ENCODE measurements around the gene ADAMTSL3. TPM values are rescaled to one million over a fixed set of nuclear protein-coding genes. Genes with fewer than 3 reads are reported as not detected.
A peak's percentile ranks its signal among the peaks of the same experiment; 100 is the strongest.

Gene ADAMTSL3
- total RNA-seq, 1 experiment from 2014 or later = 1.8 TPM

- peaks cover 3% of the 10 kb centered on the region for H3K27me3 Mint-ChIP-seq (ENCODE audit: low read depth)
- ChIA-PET CTCF (interaction anchor here (0.5 to 2.3 kb wide), 60 partner anchors 9 to 787 kb away, joined by 3 to 24 read pairs (median 4); partner anchors contain the start of gene ADAMTSL3), POLR2A (no interaction called here)
- no peak overlapping the region for H3K27ac Mint-ChIP-seq
- no peaks in the 10 kb centered on the region for H3K36me3 Mint-ChIP-seq
- H3K4me1 Mint-ChIP-seq = no peaks in the 10 kb centered on the region
- peak; percentile 87 for ATAC-seq
- no peak for TF ChIP-seq ZNF423 (CRISPR knock-in tag; IDR thresholded peaks at IDR 0.05)
- no peak for TF ChIP-seq MLX (CRISPR knock-in tag; IDR thresholded peaks at IDR 0.05)
- TF ChIP-seq ESRRA (CRISPR knock-in tag; IDR thresholded peaks at IDR 0.05; ENCODE audit: borderline replicate concordance) = no peak
- no peak for TF ChIP-seq PRRX2 (CRISPR knock-in tag; IDR thresholded peaks at IDR 0.05)
- no peak for TF ChIP-seq GABPB1 (CRISPR knock-in tag; IDR thresholded peaks at IDR 0.05)
- TF ChIP-seq, protein P1, sequence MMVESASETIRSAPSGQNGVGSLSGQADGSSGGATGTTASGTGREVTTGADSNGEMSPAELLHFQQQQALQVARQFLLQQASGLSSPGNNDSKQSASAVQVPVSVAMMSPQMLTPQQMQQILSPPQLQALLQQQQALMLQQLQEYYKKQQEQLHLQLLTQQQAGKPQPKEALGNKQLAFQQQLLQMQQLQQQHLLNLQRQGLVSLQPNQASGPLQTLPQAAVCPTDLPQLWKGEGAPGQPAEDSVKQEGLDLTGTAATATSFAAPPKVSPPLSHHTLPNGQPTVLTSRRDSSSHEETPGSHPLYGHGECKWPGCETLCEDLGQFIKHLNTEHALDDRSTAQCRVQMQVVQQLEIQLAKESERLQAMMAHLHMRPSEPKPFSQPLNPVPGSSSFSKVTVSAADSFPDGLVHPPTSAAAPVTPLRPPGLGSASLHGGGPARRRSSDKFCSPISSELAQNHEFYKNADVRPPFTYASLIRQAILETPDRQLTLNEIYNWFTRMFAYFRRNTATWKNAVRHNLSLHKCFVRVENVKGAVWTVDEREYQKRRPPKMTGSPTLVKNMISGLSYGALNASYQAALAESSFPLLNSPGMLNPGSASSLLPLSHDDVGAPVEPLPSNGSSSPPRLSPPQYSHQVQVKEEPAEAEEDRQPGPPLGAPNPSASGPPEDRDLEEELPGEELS (CRISPR knock-in tag; IDR thresholded peaks at IDR 0.05) = no peak
- TF ChIP-seq, protein P2, sequence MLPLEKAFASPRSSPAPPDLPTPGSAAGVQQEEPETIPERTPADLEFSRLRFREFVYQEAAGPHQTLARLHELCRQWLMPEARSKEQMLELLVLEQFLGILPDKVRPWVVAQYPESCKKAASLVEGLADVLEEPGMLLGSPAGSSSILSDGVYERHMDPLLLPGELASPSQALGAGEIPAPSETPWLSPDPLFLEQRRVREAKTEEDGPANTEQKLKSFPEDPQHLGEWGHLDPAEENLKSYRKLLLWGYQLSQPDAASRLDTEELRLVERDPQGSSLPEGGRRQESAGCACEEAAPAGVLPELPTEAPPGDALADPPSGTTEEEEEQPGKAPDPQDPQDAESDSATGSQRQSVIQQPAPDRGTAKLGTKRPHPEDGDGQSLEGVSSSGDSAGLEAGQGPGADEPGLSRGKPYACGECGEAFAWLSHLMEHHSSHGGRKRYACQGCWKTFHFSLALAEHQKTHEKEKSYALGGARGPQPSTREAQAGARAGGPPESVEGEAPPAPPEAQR (CRISPR knock-in tag; IDR thresholded peaks at IDR 0.05) = no peak
- no peak for TF ChIP-seq IRF1 (CRISPR knock-in tag; IDR thresholded peaks at IDR 0.05)
- TF ChIP-seq PREB (CRISPR knock-in tag; IDR thresholded peaks at IDR 0.05; ENCODE audit: borderline replicate concordance) = no peak
- TF ChIP-seq KAT7 (CRISPR knock-in tag; IDR thresholded peaks at IDR 0.05; ENCODE audit: borderline replicate concordance) = no peak
- TF ChIP-seq RELA (CRISPR knock-in tag; IDR thresholded peaks at IDR 0.05; ENCODE audit: borderline replicate concordance) = no peak
- no peak for TF ChIP-seq ATF1 (CRISPR knock-in tag; IDR thresholded peaks at IDR 0.05)
- TF ChIP-seq AFF4 (CRISPR knock-in tag; IDR thresholded peaks at IDR 0.05; ENCODE audit: borderline replicate concordance) = no peak
- TF ChIP-seq PRDM15 (CRISPR knock-in tag; IDR thresholded peaks at IDR 0.05) = no peak
- TF ChIP-seq, protein P3, sequence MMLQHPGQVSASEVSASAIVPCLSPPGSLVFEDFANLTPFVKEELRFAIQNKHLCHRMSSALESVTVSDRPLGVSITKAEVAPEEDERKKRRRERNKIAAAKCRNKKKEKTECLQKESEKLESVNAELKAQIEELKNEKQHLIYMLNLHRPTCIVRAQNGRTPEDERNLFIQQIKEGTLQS (CRISPR knock-in tag; conservative IDR thresholded peaks at IDR 0.05) = no peak
- TF ChIP-seq, protein P4, sequence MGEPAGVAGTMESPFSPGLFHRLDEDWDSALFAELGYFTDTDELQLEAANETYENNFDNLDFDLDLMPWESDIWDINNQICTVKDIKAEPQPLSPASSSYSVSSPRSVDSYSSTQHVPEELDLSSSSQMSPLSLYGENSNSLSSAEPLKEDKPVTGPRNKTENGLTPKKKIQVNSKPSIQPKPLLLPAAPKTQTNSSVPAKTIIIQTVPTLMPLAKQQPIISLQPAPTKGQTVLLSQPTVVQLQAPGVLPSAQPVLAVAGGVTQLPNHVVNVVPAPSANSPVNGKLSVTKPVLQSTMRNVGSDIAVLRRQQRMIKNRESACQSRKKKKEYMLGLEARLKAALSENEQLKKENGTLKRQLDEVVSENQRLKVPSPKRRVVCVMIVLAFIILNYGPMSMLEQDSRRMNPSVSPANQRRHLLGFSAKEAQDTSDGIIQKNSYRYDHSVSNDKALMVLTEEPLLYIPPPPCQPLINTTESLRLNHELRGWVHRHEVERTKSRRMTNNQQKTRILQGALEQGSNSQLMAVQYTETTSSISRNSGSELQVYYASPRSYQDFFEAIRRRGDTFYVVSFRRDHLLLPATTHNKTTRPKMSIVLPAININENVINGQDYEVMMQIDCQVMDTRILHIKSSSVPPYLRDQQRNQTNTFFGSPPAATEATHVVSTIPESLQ (CRISPR knock-in tag; IDR thresholded peaks at IDR 0.05) = no peak
- TF ChIP-seq MXD4 (CRISPR knock-in tag; IDR thresholded peaks at IDR 0.05; ENCODE audit: borderline replicate concordance) = no peak
- TF ChIP-seq CBFB (CRISPR knock-in tag; IDR thresholded peaks at IDR 0.05; ENCODE audit: low read depth) = no peak
- no peaks in the 10 kb centered on the region for H3K9me3 Mint-ChIP-seq
- H3K4me3 Mint-ChIP-seq = no peak overlapping the region
- DNase-seq (ENCODE audit: low spot score) = no peak
Observed at GRCh38 chr15:84035399-84035766, 381.5 kb downstream of the ADAMTSL3 start.
